Measurements from ENCODE around the gene KIF3B.

GRCh38 chr20:32332614-32333013, 55.2 kb downstream of the KIF3B start:
- TF ChIP-seq RAD21 (IDR thresholded peaks at IDR 0.05; ENCODE audit: insufficient read depth, low read depth, low read length) (no peak), PAX8 (IDR thresholded peaks at IDR 0.05) (no peak), ZNF217 (IDR thresholded peaks at IDR 0.05) (no peak), CTCF (IDR thresholded peaks at IDR 0.05 in 2 of 3, conservative IDR thresholded peaks at IDR 0.05 in 1 of 3; ENCODE audit: control insufficient read depth in 2 of 3, extremely low read depth in 1 of 3, insufficient read depth in 1 of 3, low read depth in 3 of 3, low read length in 3 of 3) (no peak), RB1 (IDR thresholded peaks at IDR 0.05; ENCODE audit: borderline replicate concordance) (no peak), CBFB (IDR thresholded peaks at IDR 0.05; ENCODE audit: low read depth) (no peak), POLR2AphosphoS5 (IDR thresholded peaks at IDR 0.05; ENCODE audit: low read length) (no peak), YBX1 (IDR thresholded peaks at IDR 0.05) (no peak), JUND (IDR thresholded peaks at IDR 0.05; ENCODE audit: low read depth, low read length) (no peak), RELA (IDR thresholded peaks at IDR 0.05; ENCODE audit: borderline replicate concordance, partially characterized antibody) (no peak), BHLHE40 (IDR thresholded peaks at IDR 0.05; ENCODE audit: borderline replicate concordance in 1 of 2, low read depth in 2 of 2, low read length in 1 of 2) (no peak), ZNF274 (IDR thresholded peaks at IDR 0.05; ENCODE audit: insufficient read depth, insufficient read length) (no peak)
